Measurements from ENCODE around the gene CNIH1. TPM values are rescaled to one million over a fixed set of nuclear protein-coding genes. Genes with fewer than 3 reads are reported as not detected.

The CNIH1 gene
- polyA plus RNA-seq, 1 of the 3 experiments (the other 2 are of a cell fraction), result 145 TPM

DNA sequence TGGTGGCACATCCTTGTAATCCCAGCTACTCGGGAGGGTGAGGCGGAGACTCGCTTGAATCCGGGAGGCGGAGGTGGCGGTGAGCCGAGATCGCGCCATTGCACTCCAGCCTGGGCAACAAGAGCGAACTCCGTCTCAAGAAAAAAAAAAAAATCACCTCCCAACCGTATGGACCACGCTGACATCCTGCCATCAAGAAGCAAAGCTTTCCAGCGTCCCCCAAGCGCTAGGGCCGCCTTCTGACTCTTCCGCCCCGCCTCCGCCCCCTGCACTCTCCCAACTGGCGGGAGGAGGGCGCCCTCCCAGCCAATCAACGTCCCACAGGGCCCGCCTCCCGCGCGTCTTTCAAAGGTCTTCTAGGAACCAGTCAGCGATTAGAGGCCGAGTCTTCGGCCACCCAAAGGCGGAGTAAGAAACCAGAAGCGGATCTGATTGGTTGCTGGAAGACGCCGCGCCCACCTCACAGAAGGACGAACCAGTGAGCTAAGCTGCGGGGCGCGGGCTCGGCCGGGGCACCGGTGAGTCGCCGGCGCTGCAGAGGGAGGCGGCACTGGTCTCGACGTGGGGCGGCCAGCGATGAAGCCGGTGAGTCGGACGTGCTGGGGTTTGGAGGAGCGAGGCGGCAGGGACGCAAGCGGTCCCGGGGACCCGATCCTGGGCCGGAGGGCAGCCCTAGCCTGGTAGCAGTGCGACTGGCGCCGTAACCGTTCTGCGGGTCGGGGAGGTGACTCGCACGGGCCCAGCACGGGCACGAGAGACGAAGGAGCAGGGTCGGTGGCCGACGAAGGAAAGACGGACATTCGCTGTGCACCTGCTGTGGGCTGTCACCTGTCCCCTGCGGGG is 44.5 kb downstream of the CNIH1 start, which contains the start of gene CDKN3:
TSS of gene CDKN3 (plus strand) at position 515 of the 843 bp plus-strand sequence. CDS start at position 577, 62 bp downstream.
- Histone ChIP-seq H3K9ac (peak within 1 kb of the TSS; percentile 74), H3K9me3 (no peaks in the 10 kb centered on the region), H3K4me3 (ENCODE audit: low read depth in 2 of 2, low read length in 1 of 2) (peak within 1 kb of the TSS; percentile 75 to 94), H3F3A (replicated peaks; ENCODE audit: insufficient read depth) (peaks cover 14% of the 10 kb centered on the region), H4K20me1 (ENCODE audit: insufficient read depth) (no peaks in the 10 kb centered on the region), H3K27me3 (ENCODE audit: insufficient read depth) (no peaks in the 10 kb centered on the region), H3K36me3 (replicated peaks in 1 of 2; ENCODE audit: control insufficient read depth in 1 of 2, insufficient read depth in 2 of 2, low read length in 1 of 2) (peaks cover 0 to 14% of the 10 kb centered on the region in 2 experiments), H3K4me2 (peak within 1 kb of the TSS; percentile 85), H3K27ac (ENCODE audit: low read depth in 2 of 2, low read length in 1 of 2) (peak within 1 kb of the TSS in 1 of 2 experiments; percentile 42; a peak in 3 of 4 replicates), H3K9me2 (no peaks in the 10 kb centered on the region), H2AFZ (ENCODE audit: low read depth) (peak within 1 kb of the TSS; percentile 94), H3K4me1 (ENCODE audit: control insufficient read depth in 1 of 2, insufficient read depth in 2 of 2, low read depth in 1 of 2, low read length in 1 of 2) (peaks cover 5 to 18% of the 10 kb centered on the region in 2 experiments; a peak in 2 of 4 replicates), H3K79me2 (ENCODE audit: insufficient read depth) (peaks cover 25% of the 10 kb centered on the region; the same call in 1 of the 2 replicates)
- DNase-seq, result peak; percentile 96
- TF ChIP-seq, protein P1, sequence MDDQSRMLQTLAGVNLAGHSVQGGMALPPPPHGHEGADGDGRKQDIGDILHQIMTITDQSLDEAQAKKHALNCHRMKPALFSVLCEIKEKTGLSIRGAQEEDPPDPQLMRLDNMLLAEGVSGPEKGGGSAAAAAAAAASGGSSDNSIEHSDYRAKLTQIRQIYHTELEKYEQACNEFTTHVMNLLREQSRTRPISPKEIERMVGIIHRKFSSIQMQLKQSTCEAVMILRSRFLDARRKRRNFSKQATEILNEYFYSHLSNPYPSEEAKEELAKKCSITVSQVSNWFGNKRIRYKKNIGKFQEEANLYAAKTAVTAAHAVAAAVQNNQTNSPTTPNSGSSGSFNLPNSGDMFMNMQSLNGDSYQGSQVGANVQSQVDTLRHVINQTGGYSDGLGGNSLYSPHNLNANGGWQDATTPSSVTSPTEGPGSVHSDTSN (IDR thresholded peaks at IDR 0.05), result peak; percentile 77
- TF ChIP-seq TEAD4 (IDR thresholded peaks at IDR 0.05; ENCODE audit: borderline replicate concordance, insufficient read depth) (no peak), MXI1 (IDR thresholded peaks at IDR 0.05; ENCODE audit: low read depth, low read length) (peak; percentile 67), RCOR1 (IDR thresholded peaks at IDR 0.05; ENCODE audit: low read length) (no peak), POLR2AphosphoS5 (IDR thresholded peaks at IDR 0.05; ENCODE audit: low read depth, low read length) (peak; percentile 76), CHD2 (IDR thresholded peaks at IDR 0.05; ENCODE audit: low read length, partially characterized antibody) (peak; percentile 68), FOXM1 (IDR thresholded peaks at IDR 0.05; ENCODE audit: low read depth) (peak; percentile 100)
- TF ChIP-seq, protein P2, sequence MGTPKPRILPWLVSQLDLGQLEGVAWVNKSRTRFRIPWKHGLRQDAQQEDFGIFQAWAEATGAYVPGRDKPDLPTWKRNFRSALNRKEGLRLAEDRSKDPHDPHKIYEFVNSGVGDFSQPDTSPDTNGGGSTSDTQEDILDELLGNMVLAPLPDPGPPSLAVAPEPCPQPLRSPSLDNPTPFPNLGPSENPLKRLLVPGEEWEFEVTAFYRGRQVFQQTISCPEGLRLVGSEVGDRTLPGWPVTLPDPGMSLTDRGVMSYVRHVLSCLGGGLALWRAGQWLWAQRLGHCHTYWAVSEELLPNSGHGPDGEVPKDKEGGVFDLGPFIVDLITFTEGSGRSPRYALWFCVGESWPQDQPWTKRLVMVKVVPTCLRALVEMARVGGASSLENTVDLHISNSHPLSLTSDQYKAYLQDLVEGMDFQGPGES (IDR thresholded peaks at IDR 0.05; ENCODE audit: low read depth, low read length), result peak; percentile 84
- WGBS (ENCODE audit: low lambda C conversion rate), result 2% methylated on average over 49 of the region's 76 CpGs
- ChIA-PET CTCF (interaction anchor here (1.0 to 1.7 kb wide), 7 partner anchors 11 to 222 kb away, joined by 3 to 5 read pairs (median 3); no protein-coding TSS in a partner anchor), POLR2A (interaction anchor here (1.0 kb wide), 1 partner anchor 91 kb away, joined by 4 read pairs; no protein-coding TSS in a partner anchor)

DNA sequence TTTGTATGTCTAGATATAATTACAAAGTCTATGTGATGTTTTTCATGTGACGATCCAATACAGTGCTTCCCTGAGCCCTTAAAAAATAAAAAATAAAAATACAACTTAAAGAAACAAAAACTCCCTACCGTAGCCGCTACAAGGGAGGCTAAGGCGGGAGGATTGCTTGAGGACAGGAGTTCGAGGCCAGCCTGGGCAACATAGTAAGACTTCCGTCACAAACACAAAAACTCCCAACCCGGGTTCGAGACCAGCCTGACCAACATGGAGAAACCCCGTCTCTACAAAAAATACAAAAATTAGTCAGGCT is 45.0 kb downstream of the CNIH1 start:
- peak overlapping the region; percentile 62 for H3K9ac ChIP-seq
- no peak for DNase-seq
- TF ChIP-seq, protein P3, sequence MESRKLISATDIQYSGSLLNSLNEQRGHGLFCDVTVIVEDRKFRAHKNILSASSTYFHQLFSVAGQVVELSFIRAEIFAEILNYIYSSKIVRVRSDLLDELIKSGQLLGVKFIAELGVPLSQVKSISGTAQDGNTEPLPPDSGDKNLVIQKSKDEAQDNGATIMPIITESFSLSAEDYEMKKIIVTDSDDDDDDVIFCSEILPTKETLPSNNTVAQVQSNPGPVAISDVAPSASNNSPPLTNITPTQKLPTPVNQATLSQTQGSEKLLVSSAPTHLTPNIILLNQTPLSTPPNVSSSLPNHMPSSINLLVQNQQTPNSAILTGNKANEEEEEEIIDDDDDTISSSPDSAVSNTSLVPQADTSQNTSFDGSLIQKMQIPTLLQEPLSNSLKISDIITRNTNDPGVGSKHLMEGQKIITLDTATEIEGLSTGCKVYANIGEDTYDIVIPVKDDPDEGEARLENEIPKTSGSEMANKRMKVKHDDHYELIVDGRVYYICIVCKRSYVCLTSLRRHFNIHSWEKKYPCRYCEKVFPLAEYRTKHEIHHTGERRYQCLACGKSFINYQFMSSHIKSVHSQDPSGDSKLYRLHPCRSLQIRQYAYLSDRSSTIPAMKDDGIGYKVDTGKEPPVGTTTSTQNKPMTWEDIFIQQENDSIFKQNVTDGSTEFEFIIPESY (IDR thresholded peaks at IDR 0.05; ENCODE audit: borderline replicate concordance, low read depth), result no peak
- no peak for TF ChIP-seq ELF1 (IDR thresholded peaks at IDR 0.05)
- H3K9me2 ChIP-seq, result no peaks in the 10 kb centered on the region
- ChIA-PET POLR2A (no interaction called here), CTCF (interaction anchor here (1.1 to 1.7 kb wide), 4 partner anchors 12 to 29 kb away, joined by 3 to 5 read pairs (median 4); no protein-coding TSS in a partner anchor)
- 50% methylated on average over 9 of the region's 9 CpGs for WGBS (ENCODE audit: low lambda C conversion rate)
- H4K20me1 ChIP-seq (ENCODE audit: insufficient read depth), result no peaks in the 10 kb centered on the region
- H3K4me3 ChIP-seq (ENCODE audit: low read depth in 2 of 2, low read length in 1 of 2), result peak overlapping the region; percentile 75 to 94
- H3K27ac ChIP-seq (ENCODE audit: low read depth in 2 of 2, low read length in 1 of 2), result peak overlapping the region in 1 of 2 experiments; percentile 42; a peak in 2 of 4 replicates
- H3K79me2 ChIP-seq (ENCODE audit: insufficient read depth), result peaks cover 23% of the 10 kb centered on the region; the same call in 1 of the 2 replicates
- H3K4me2 ChIP-seq, result peak overlapping the region; percentile 73
- peaks cover 0 to 10% of the 10 kb centered on the region in 2 experiments for H3K36me3 ChIP-seq (replicated peaks in 1 of 2; ENCODE audit: control insufficient read depth in 1 of 2, insufficient read depth in 2 of 2, low read length in 1 of 2)
- H3F3A ChIP-seq (replicated peaks; ENCODE audit: insufficient read depth), result peaks cover 14% of the 10 kb centered on the region
- peak overlapping the region; percentile 93 for H2AFZ ChIP-seq (ENCODE audit: low read depth)
- H3K9me3 ChIP-seq, result no peaks in the 10 kb centered on the region
- peaks cover 5 to 18% of the 10 kb centered on the region in 2 experiments; a peak in 2 of 4 replicates for H3K4me1 ChIP-seq (ENCODE audit: control insufficient read depth in 1 of 2, insufficient read depth in 2 of 2, low read depth in 1 of 2, low read length in 1 of 2)
- H3K27me3 ChIP-seq (ENCODE audit: insufficient read depth), result no peaks in the 10 kb centered on the region
